SK-N-SH treated with all-trans-retinoic acid at 6 μM for 48 hours (cell line): Measurements from ENCODE around the gene GPBP1.
"Not testable (repeated sequence)": the region's sequence is repeated elsewhere in the genome, so short reads cannot be mapped to it uniquely, and the experiment has no call there.

Source experiments
- CREB5 ChIP-seq: fragments of 250-450 bp; sonication (Bioruptor Pico); IDR thresholded peaks from 2 replicates; pipeline ENCODE4 v1.5.1; 2020; ENCODE audit warnings: low read depth, mild to moderate bottlenecking, moderate library complexity
- CSRNP3 ChIP-seq: fragments of 250-450 bp; sonication (Bioruptor Pico); IDR thresholded peaks from 2 replicates; pipeline ENCODE4 v1.5.1; 2021; ENCODE audit warnings: mild to moderate bottlenecking, moderate library complexity
- OSR1 ChIP-seq: fragments of 250-450 bp; sonication (Bioruptor Pico); IDR thresholded peaks from 2 replicates; pipeline ENCODE4 v1.8.0; 2022; ENCODE audit warnings: moderate library complexity, mild to moderate bottlenecking, inconsistent platforms
- PATZ1 ChIP-seq: fragments of 250-450 bp; sonication (Bioruptor Pico); IDR thresholded peaks from 2 replicates; pipeline ENCODE4 v1.8.0; 2020; ENCODE audit warnings: mild to moderate bottlenecking, moderate library complexity, borderline replicate concordance
- PPARA ChIP-seq: fragments of 250-450 bp; sonication (Bioruptor Pico); IDR thresholded peaks from 2 replicates; pipeline ENCODE4 v1.5.0; 2020; ENCODE audit warnings: mild to moderate bottlenecking, borderline replicate concordance
- RARB ChIP-seq: fragments of 250-450 bp; sonication (Bioruptor Pico); IDR thresholded peaks from 2 replicates; pipeline ENCODE4 v1.8.0; 2021; ENCODE audit warnings: mild to moderate bottlenecking, moderate library complexity
- ZFP3 ChIP-seq: fragments of 250-450 bp; sonication (Bioruptor Pico); IDR thresholded peaks from 2 replicates; pipeline ENCODE4 v1.5.0; 2020; ENCODE audit warnings: mild to moderate bottlenecking, moderate library complexity
- ZFP30 ChIP-seq: fragments of 450-650 bp; formaldehyde crosslinking; IDR thresholded peaks from 2 replicates; pipeline ENCODE4 v1.5.0; 2022; ENCODE audit warnings: mild to moderate bottlenecking, moderate library complexity
- ZNF565 ChIP-seq: fragments of 450-650 bp; formaldehyde crosslinking; conservative IDR thresholded peaks from 2 replicates; pipeline ENCODE4 v1.5.0; 2020; ENCODE audit warnings: low read depth, mild to moderate bottlenecking, moderate library complexity
- ZNF70 ChIP-seq: fragments of 450-650 bp; formaldehyde crosslinking; IDR thresholded peaks from 2 replicates; pipeline ENCODE4 v1.5.0; 2020; ENCODE audit warnings: mild to moderate bottlenecking, moderate library complexity
- ZNF8 ChIP-seq: fragments of 450-650 bp; formaldehyde crosslinking; IDR thresholded peaks from 2 replicates; pipeline ENCODE4 v1.5.0; 2020; ENCODE audit warnings: mild to moderate bottlenecking, moderate library complexity
- TF ChIP-seq, protein P1 (sequence below): fragments of 250-450 bp; sonication (Bioruptor Pico); IDR thresholded peaks from 2 replicates; pipeline ENCODE4 v1.8.0; 2021; ENCODE audit warnings: low read depth, mild to moderate bottlenecking, moderate library complexity, borderline replicate concordance

DNA sequence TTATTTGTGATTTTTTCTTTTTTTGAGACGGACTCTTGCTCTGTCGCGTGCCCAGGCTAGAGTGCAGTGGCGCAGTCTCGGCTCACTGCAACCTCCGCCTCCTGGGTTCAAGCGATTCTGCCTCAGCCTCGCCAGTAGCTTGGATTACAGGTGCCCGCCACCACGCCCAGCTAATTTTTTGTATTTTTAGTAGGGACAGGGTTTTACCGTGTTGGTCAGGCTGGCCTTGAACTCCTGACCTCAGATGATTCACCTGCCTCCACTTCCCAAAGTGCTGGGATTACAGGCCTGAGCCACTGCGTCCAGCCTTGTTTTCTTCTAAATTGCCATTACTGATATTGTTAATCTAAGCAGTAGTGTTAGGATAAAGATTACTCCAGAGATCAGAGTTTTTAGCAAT, 4.4 kb downstream of the GPBP1 start:
- not testable (repeated sequence) for TF ChIP-seq ZNF70 (CRISPR knock-in tag); CSRNP3 (CRISPR knock-in tag); PPARA (CRISPR knock-in tag); PATZ1 (CRISPR knock-in tag); ZFP30 (CRISPR knock-in tag); CREB5; OSR1; ZFP3; ZNF8 (CRISPR knock-in tag); ZNF565 (CRISPR knock-in tag); RARB
- TF ChIP-seq, protein P1, sequence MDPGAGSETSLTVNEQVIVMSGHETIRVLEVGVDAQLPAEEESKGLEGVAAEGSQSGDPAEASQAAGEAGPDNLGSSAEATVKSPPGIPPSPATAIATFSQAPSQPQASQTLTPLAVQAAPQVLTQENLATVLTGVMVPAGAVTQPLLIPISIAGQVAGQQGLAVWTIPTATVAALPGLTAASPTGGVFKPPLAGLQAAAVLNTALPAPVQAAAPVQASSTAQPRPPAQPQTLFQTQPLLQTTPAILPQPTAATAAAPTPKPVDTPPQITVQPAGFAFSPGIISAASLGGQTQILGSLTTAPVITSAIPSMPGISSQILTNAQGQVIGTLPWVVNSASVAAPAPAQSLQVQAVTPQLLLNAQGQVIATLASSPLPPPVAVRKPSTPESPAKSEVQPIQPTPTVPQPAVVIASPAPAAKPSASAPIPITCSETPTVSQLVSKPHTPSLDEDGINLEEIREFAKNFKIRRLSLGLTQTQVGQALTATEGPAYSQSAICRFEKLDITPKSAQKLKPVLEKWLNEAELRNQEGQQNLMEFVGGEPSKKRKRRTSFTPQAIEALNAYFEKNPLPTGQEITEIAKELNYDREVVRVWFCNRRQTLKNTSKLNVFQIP (CRISPR knock-in tag) = not testable (repeated sequence)
